Progenitor cell of endocrine pancreas (in vitro differentiated cells): ENCODE data around the gene CHFR. TPM values are rescaled to one million over a fixed set of nuclear protein-coding genes. Genes with fewer than 3 reads are reported as not detected.
"Not testable (repeated sequence)": the region's sequence is repeated elsewhere in the genome, so short reads cannot be mapped to it uniquely, and the experiment has no call there.

Experiments
- DNase-seq: peaks from one replicate; pipeline ENCODE4 v3.0.0; 2021; ENCODE audit warnings: low spot score; ENCODE audit not compliant: unreplicated experiment
- H3K27ac Mint-ChIP-seq: 2 replicates; pipeline ENCODE4 v1.8.0; 2021; ENCODE audit warnings: mild to moderate bottlenecking, moderate library complexity, mixed read lengths
- H3K27me3 Mint-ChIP-seq: 2 replicates; pipeline ENCODE4 v1.8.0; 2021; ENCODE audit warnings: mixed read lengths
- H3K36me3 Mint-ChIP-seq: 2 replicates; pipeline ENCODE4 v1.8.0; 2022; ENCODE audit warnings: mixed read lengths; ENCODE audit not compliant: insufficient read depth
- H3K4me1 Mint-ChIP-seq: 2 replicates; pipeline ENCODE4 v1.8.0; 2021; ENCODE audit warnings: low read depth, mixed read lengths
- H3K4me3 Mint-ChIP-seq: 2 replicates; pipeline ENCODE4 v1.8.0; 2021; ENCODE audit warnings: low read depth, mild to moderate bottlenecking, moderate library complexity, mixed read lengths
- H3K9me3 Mint-ChIP-seq: 2 replicates; pipeline ENCODE4 v1.8.0; 2021; ENCODE audit warnings: low read depth, mixed read lengths
- CTCF ChIP-seq: fragments of 200-600 bp; sonication (generic); IDR thresholded peaks from one replicate; pipeline ENCODE4 v1.5.0; 2021; ENCODE audit warnings: antibody characterized with exemption, mild to moderate bottlenecking; ENCODE audit not compliant: unreplicated experiment
- total RNA-seq: library from RNA; stranded (reverse); gene quantifications from 2 replicates; pipeline ENCODE4 v1.2.1, GENCODE V29; 2021

Gene CHFR
- total RNA-seq, 1 donor from 2014 or later: 51.4 TPM

- no peak overlapping the region for H3K27ac Mint-ChIP-seq
- DNase-seq: no peak
- no peaks in the 10 kb centered on the region for H3K4me1 Mint-ChIP-seq
Observed at GRCh38 chr12:132852496-132852895, 34.9 kb downstream of the CHFR start.

GRCh38 chr12:132851465-132851864, 35.9 kb downstream of the CHFR start:
- Mint-ChIP-seq H3K4me1 (no peaks in the 10 kb centered on the region), H3K4me3 (no peak overlapping the region), H3K27ac (no peak overlapping the region), H3K27me3 (no peaks in the 10 kb centered on the region), H3K36me3 (peaks cover 23% of the 10 kb centered on the region), H3K9me3 (no peaks in the 10 kb centered on the region)
- no peak for DNase-seq
- no peak for TF ChIP-seq CTCF

More at GRCh38 chr12:132852496-132852895, 34.9 kb downstream of the CHFR start:
- Mint-ChIP-seq H3K4me3 (no peak overlapping the region), H3K9me3 (no peaks in the 10 kb centered on the region), H3K27me3 (no peaks in the 10 kb centered on the region), H3K36me3 (peaks cover 20% of the 10 kb centered on the region)
- no peak for TF ChIP-seq CTCF

GRCh38 chr12:132850291-132850690, 37.1 kb downstream of the CHFR start:
- TF ChIP-seq CTCF: no peak
- no peak overlapping the region for H3K4me3 Mint-ChIP-seq
- H3K9me3 Mint-ChIP-seq: no peaks in the 10 kb centered on the region
- no peak for DNase-seq
- H3K27ac Mint-ChIP-seq: no peak overlapping the region
- H3K4me1 Mint-ChIP-seq: no peaks in the 10 kb centered on the region
- peaks cover 19% of the 10 kb centered on the region for H3K36me3 Mint-ChIP-seq
- H3K27me3 Mint-ChIP-seq: no peaks in the 10 kb centered on the region

- Mint-ChIP-seq H3K4me1 (no peaks in the 10 kb centered on the region), H3K4me3 (no peak overlapping the region), H3K9me3 (no peaks in the 10 kb centered on the region), H3K36me3 (peaks cover 14% of the 10 kb centered on the region), H3K27ac (no peak overlapping the region), H3K27me3 (no peaks in the 10 kb centered on the region)
- DNase-seq: no peak
- no peak for TF ChIP-seq CTCF
Observed at GRCh38 chr12:132848521-132848920, 38.9 kb downstream of the CHFR start.

GRCh38 chr12:132847363-132848356, 39.7 kb downstream of the CHFR start:
- H3K9me3 Mint-ChIP-seq: no peaks in the 10 kb centered on the region

GRCh38 chr12:132844681-132845080, 42.7 kb downstream of the CHFR start:
- not testable (repeated sequence) for H3K27me3 Mint-ChIP-seq, H3K9me3 Mint-ChIP-seq, DNase-seq, H3K4me1 Mint-ChIP-seq, H3K4me3 Mint-ChIP-seq, H3K27ac Mint-ChIP-seq
- peaks cover 17% of the 10 kb centered on the region for H3K36me3 Mint-ChIP-seq

More at GRCh38 chr12:132847363-132848356, 39.7 kb downstream of the CHFR start:
- no peaks in the 10 kb centered on the region for H3K27me3 Mint-ChIP-seq
- no peaks in the 10 kb centered on the region for H3K4me1 Mint-ChIP-seq
- no peak for DNase-seq
- peaks cover 14% of the 10 kb centered on the region for H3K36me3 Mint-ChIP-seq
- no peak overlapping the region for H3K4me3 Mint-ChIP-seq
- TF ChIP-seq CTCF: no peak
- H3K27ac Mint-ChIP-seq: no peak overlapping the region
